HCT116 (cell line): ENCODE results near the gene SKAP1. TPM values are rescaled to one million over a fixed set of nuclear protein-coding genes. Genes with fewer than 3 reads are reported as not detected.
A peak's percentile ranks its signal among the peaks of the same experiment; 100 is the strongest.

ENCODE experiments used
- ATAC-seq: fragments of 200-7000 bp; cut with Tn5 transposase; 2 replicates; pipeline ENCODE4 v1.9.1; 2020; ENCODE audit warnings: mild to moderate bottlenecking, moderate library complexity
- Bru-seq: library from RNA; stranded (reverse); fragments of 400-500 nt; gene quantifications from one replicate; lab custom pipeline; 2021; lab: Mats Ljungman, UMichigan
- BruChase-seq, 2 experiments: library from RNA; stranded (reverse); fragments of 400-500 nt; gene quantifications; one replicate each; lab custom pipeline; 2021; lab: Mats Ljungman, UMichigan
- BruUV-seq: library from RNA; stranded (reverse); fragments of 400-500 nt; replicated peaks from 2 replicates; lab custom pipeline; 2021; lab: Mats Ljungman, UMichigan
- CTCF ChIA-PET: fragments of 300-600 bp; sonication (Branson Sonifier 250); formaldehyde crosslinking; loops from one replicate; lab custom pipeline; 2021; ENCODE audit warnings: antibody characterized with exemption; lab: Charles Lee
- POLR2A ChIA-PET: fragments of 300-600, 350-600 bp; sonication (Branson Sonifier 250); formaldehyde crosslinking; loops from one replicate; lab custom pipeline; 2021; ENCODE audit warnings: antibody characterized with exemption; lab: Charles Lee
- RAD21 ChIA-PET, 2 experiments: fragments of 300-600 bp; sonication (Branson Sonifier 250); formaldehyde crosslinking; loops; one replicate each; lab custom pipeline; 2023; ENCODE audit warnings: low total read pairs in 2 of 2; ENCODE audit not compliant: uncharacterized antibody in 2 of 2, unreplicated experiment in 2 of 2, low non-redundant PET in 1 of 2; lab: Charles Lee
- DNase-seq: peaks from one replicate; pipeline ENCODE4 v3.0.0-alpha.2; 2010; ENCODE audit warnings: low read depth, low spot score
- H2AFZ ChIP-seq: fragments of 200-600 bp; shearing (Covaris generic), sonication (generic); 2 replicates; pipeline ENCODE4 v1.6.1; 2017; ENCODE audit warnings: low read depth, mixed run types, mixed read lengths, antibody characterized with exemption, low read length; ENCODE audit not compliant: poor library complexity, severe bottlenecking
- H3K27ac ChIP-seq: 2 replicates; pipeline ENCODE4 v1.5.1; 2012; ENCODE audit warnings: low read depth, low read length
- H3K27me3 ChIP-seq: fragments of 200-600 bp; sonication (generic); 2 replicates; pipeline ENCODE4 v1.6.1; 2016; ENCODE audit warnings: mixed run types, low read length, mixed read lengths; ENCODE audit not compliant: insufficient read depth
- H3K36me3 ChIP-seq, 2 experiments: fragments of 200-500 bp in 1 of 2; fragments of 200-600 bp in 1 of 2; sonication (Bioruptor generic) in 1 of 2; sonication (generic) in 1 of 2; 2 replicates each; pipeline versions ENCODE4 v1.5.1 to v1.6.1; 2014 to 2016; ENCODE audit warnings: low read length in 2 of 2, inconsistent platforms in 1 of 2, mixed read lengths in 1 of 2, mixed run types in 1 of 2; ENCODE audit not compliant: insufficient read depth in 2 of 2, control insufficient read depth in 1 of 2
- H3K4me1 ChIP-seq, 2 experiments: fragments of 200-600 bp in 1 of 2; sonication (generic) in 1 of 2; 2 replicates each; pipeline versions ENCODE4 v1.5.1 to v1.6.1; 2012 to 2017; ENCODE audit warnings: low read length in 2 of 2, inconsistent platforms in 1 of 2, mild to moderate bottlenecking in 1 of 2, mixed read lengths in 1 of 2, mixed run types in 1 of 2, moderate library complexity in 1 of 2; ENCODE audit not compliant: insufficient read depth in 2 of 2, control insufficient read depth in 1 of 2
- H3K4me2 ChIP-seq: fragments of 200-600 bp; sonication (generic); 2 replicates; pipeline ENCODE4 v1.6.1; 2017; ENCODE audit warnings: mixed run types, low read length, mixed read lengths
- H3K4me3 ChIP-seq, 2 experiments: fragments of 200-600 bp in 1 of 2; sonication (generic) in 1 of 2; replicated peaks in 1 of 2; 2 replicates each; pipeline ENCODE4 v1.5.1; 2011 to 2016; ENCODE audit warnings: low read length in 2 of 2, control low read depth in 1 of 2, low read depth in 1 of 2, mild to moderate bottlenecking in 1 of 2, mixed read lengths in 1 of 2, mixed run types in 1 of 2
- H3K79me2 ChIP-seq: fragments of 200-600 bp; sonication (generic); 2 replicates; pipeline ENCODE4 v1.6.1; 2017; ENCODE audit warnings: mild to moderate bottlenecking, mixed run types, low read length, moderate library complexity, mixed read lengths; ENCODE audit not compliant: insufficient read depth
- H3K9ac ChIP-seq: fragments of 200-600 bp; sonication (generic); 2 replicates; pipeline ENCODE4 v1.6.1; 2016; ENCODE audit warnings: low read length, mixed read lengths
- H3K9me2 ChIP-seq: fragments of 200-600 bp; sonication (generic), shearing (Covaris generic); 2 replicates; pipeline ENCODE4 v1.6.1; 2017; ENCODE audit warnings: mixed run types, mild to moderate bottlenecking, moderate library complexity; ENCODE audit not compliant: insufficient read depth
- H3K9me3 ChIP-seq, 2 experiments: fragments of 200-500 bp in 1 of 2; fragments of 200-600 bp in 1 of 2; sonication (Bioruptor generic) in 1 of 2; sonication (generic) in 1 of 2; 2 replicates each; pipeline ENCODE4 v1.6.1; 2014 to 2017; ENCODE audit warnings: low read length in 2 of 2, mixed read lengths in 2 of 2, inconsistent platforms in 1 of 2, low read depth in 1 of 2, mild to moderate bottlenecking in 1 of 2, mixed run types in 1 of 2, moderate library complexity in 1 of 2; ENCODE audit not compliant: control insufficient read depth in 1 of 2, insufficient read depth in 1 of 2
- H4K20me1 ChIP-seq: fragments of 200-600 bp; sonication (generic), shearing (Covaris generic); 2 replicates; pipeline ENCODE4 v1.6.1; 2017; ENCODE audit warnings: mixed run types, mild to moderate bottlenecking, moderate library complexity; ENCODE audit not compliant: insufficient read depth
- EZH2 ChIP-seq: fragments of 200-600 bp; sonication (generic); IDR thresholded peaks from 2 replicates; pipeline ENCODE4 v1.6.1; 2017; ENCODE audit warnings: antibody characterized with exemption, mixed run types
- POLR2A ChIP-seq: IDR thresholded peaks from 2 replicates; pipeline ENCODE4 v1.7.0; 2011; ENCODE audit warnings: borderline replicate concordance; ENCODE audit not compliant: insufficient read depth, insufficient read length; ENCODE audit errors: extremely low read depth
- POLR2AphosphoS5 ChIP-seq: IDR thresholded peaks from 2 replicates; pipeline ENCODE4 v1.6.1; 2011; ENCODE audit warnings: mild to moderate bottlenecking, low read depth, low read length, moderate library complexity
- SIN3A ChIP-seq: IDR thresholded peaks from 2 replicates; pipeline ENCODE4 v1.6.1; 2012; ENCODE audit warnings: low read depth
- SRF ChIP-seq: IDR thresholded peaks from 2 replicates; pipeline ENCODE4 v1.6.1; 2012; ENCODE audit warnings: low read depth
- YY1 ChIP-seq: IDR thresholded peaks from 2 replicates; pipeline ENCODE4 v1.6.1; 2011; ENCODE audit warnings: low read length, low read depth, moderate library complexity, mild to moderate bottlenecking; ENCODE audit not compliant: insufficient replicate concordance; ENCODE audit errors: extremely low read depth
- intact Hi-C: fragments of 100-400 bp; cut with micrococcal nuclease; formaldehyde crosslinking; loops from 2 replicates; pipeline ENCODE4 v1.10.0; 2022
- long read RNA-seq: library from polyadenylated mRNA; unstranded; transcript quantifications from one replicate; pipeline ENCODE4 v2.0.0, GENCODE V29; 2021; ENCODE audit not compliant: unreplicated experiment
- polyA plus RNA-seq: library from polyadenylated mRNA; unstranded; fragments of >200 nt; gene quantifications from 2 replicates; pipeline ENCODE4 v1.2.1, GENCODE V29; 2012; ENCODE audit warnings: missing spikeins
- total RNA-seq: library from RNA; stranded (reverse); gene quantifications from one replicate; pipeline ENCODE4 v1.2.1, GENCODE V29; 2021; ENCODE audit not compliant: unreplicated experiment
- TF ChIP-seq, protein P1 (sequence below): IDR thresholded peaks from 2 replicates; pipeline ENCODE4 v1.6.1; 2012
- TF ChIP-seq, protein P2 (sequence below): IDR thresholded peaks from 2 replicates; pipeline ENCODE4 v1.6.1; 2012; ENCODE audit warnings: low read depth
- TF ChIP-seq, protein P3 (sequence below): IDR thresholded peaks from 2 replicates; pipeline ENCODE4 v1.6.1; 2011; ENCODE audit warnings: mild to moderate bottlenecking, low read length, moderate library complexity; ENCODE audit not compliant: insufficient replicate concordance; ENCODE audit errors: extremely low read depth

Gene SKAP1
- total RNA-seq (12.4 TPM), Bru-seq, nascent RNA (percentile 65 among the genes with signal in this experiment), BruChase-seq, experiment 1, labeled RNA remaining after a 6-hour chase (percentile 43 among the genes with signal in this experiment), BruChase-seq, experiment 2, labeled RNA remaining after a 2-hour chase (percentile 55 among the genes with signal in this experiment)
- polyA plus RNA-seq: 12.0 and 16.1 TPM in 2 replicates
- long read RNA-seq, partial matches to known transcripts: 4 of 16 reads
- long read RNA-seq, other reads (novel, unspliced or antisense): 7 of 16 reads

DNA sequence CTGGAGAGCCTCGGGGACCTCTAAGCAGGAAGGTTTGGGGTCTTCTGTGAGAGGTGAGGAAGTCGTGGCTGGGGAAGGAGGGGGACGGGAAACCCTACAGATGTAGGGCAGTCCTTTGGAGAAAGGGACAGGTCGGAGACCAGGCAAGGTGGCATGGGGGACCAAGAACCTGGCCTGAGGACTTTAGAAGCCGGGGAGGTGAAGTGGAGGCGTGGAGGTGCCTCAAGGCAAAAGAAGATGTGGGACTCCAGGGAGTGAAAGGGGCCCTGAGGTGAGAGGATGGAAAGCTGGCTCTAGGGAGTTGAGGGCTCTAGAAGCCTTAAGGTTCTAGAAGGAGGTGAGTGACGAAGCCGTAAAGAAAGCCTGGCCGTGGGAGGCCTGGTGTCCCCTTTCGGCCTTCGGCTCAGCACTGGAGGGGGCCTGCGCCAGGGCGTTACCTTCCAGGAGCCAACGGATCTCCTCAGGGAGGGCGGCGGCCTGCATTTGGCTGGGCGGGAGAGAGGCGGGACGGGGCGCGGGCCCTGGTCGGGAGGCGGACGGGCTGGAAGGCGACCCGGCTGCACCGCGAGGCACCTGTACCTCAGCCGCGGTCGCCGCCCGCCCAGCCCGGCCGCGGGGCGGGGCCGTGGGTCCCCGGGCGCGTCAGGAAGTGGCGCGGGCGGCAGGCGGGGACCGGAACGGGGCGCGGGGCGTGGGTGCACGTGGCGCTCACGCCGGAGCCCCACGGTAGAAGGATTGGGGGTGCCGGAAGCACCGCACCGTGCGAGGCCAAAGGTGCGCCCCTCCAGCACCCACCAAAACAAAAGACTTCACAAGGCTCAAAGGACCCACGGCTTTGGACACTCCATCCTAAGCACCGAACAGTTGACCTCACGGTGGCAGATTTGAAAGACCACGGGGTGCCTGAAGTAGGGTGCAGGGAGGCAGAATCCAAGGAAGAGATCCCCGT, at the start of gene SKAP1:
Gene SKAP1, minus strand, starts transcription at position 577 of the 949 bp plus-strand sequence.
- DNase-seq (no peak), ATAC-seq (peak; percentile 77)
- ChIA-PET RAD21 (no interaction called here), CTCF (no interaction called here), POLR2A (no interaction called here)
- H3K4me3 ChIP-seq: peak within 1 kb of the TSS; percentile 29 to 51
- H3K27ac ChIP-seq: no peak within 1 kb of the TSS; the same call in 1 of the 2 replicates
- intact Hi-C loops: no loop called here
- no peaks in the 10 kb centered on the region for H3K9me2 ChIP-seq
- H3K4me1 ChIP-seq: peaks cover 0 to 26% of the 10 kb centered on the region in 2 experiments; a peak in 2 of 4 replicates
- H3K9me3 ChIP-seq: no peaks in the 10 kb centered on the region
- TF ChIP-seq, protein P1, sequence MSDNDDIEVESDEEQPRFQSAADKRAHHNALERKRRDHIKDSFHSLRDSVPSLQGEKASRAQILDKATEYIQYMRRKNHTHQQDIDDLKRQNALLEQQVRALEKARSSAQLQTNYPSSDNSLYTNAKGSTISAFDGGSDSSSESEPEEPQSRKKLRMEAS: peak; percentile 81
- peak; percentile 48 for TF ChIP-seq POLR2AphosphoS5
- TF ChIP-seq SRF: no peak
- no peaks in the 10 kb centered on the region for H3K36me3 ChIP-seq
- no peak within 1 kb of the TSS for H2AFZ ChIP-seq
- no peaks in the 10 kb centered on the region for H3K79me2 ChIP-seq
- H3K9ac ChIP-seq: peak within 1 kb of the TSS; percentile 52
- no peaks in the 10 kb centered on the region for H4K20me1 ChIP-seq
- BruUV-seq: no TSS peak
- H3K4me2 ChIP-seq: peak within 1 kb of the TSS; percentile 68
- H3K27me3 ChIP-seq: no peaks in the 10 kb centered on the region

DNA sequence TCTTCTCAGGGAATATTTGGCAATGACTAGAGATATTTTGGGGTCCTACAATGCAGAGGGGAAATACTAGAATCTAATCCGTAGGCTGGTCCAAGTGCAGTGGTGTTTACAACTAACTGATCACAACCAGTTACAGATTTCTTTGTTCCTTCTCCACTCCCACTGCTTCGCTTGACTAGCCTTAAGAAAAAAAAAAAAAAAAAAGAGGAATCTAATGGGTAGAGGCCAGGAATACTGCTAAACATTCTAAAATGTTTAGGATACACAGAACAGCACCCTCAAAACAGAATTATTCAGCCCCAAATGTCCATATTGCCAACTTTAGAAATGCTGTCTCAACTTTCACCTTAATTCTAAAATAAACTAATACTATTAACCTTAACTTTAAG, 49.0 kb upstream of the SKAP1 start:
- Histone ChIP-seq H3K9me3 (no peaks in the 10 kb centered on the region), H3K4me2 (no peak overlapping the region), H4K20me1 (no peaks in the 10 kb centered on the region), H3K27me3 (no peaks in the 10 kb centered on the region), H3K36me3 (no peaks in the 10 kb centered on the region), H3K4me3 (no peak overlapping the region), H3K79me2 (no peaks in the 10 kb centered on the region), H2AFZ (peak overlapping the region; percentile 80), H3K4me1 (peaks cover 28 to 41% of the 10 kb centered on the region in 2 experiments), H3K9ac (no peak overlapping the region), H3K27ac (no peak overlapping the region), H3K9me2 (no peaks in the 10 kb centered on the region)
- no peak for DNase-seq
- CTCF ChIA-PET: no interaction called here
- RAD21 ChIA-PET: no interaction called here
- POLR2A ChIA-PET: no interaction called here
- intact Hi-C loops: no loop called here
- no TSS peak for BruUV-seq
- ATAC-seq: no peak
- TF ChIP-seq EZH2: no peak
- TF ChIP-seq, protein P2, sequence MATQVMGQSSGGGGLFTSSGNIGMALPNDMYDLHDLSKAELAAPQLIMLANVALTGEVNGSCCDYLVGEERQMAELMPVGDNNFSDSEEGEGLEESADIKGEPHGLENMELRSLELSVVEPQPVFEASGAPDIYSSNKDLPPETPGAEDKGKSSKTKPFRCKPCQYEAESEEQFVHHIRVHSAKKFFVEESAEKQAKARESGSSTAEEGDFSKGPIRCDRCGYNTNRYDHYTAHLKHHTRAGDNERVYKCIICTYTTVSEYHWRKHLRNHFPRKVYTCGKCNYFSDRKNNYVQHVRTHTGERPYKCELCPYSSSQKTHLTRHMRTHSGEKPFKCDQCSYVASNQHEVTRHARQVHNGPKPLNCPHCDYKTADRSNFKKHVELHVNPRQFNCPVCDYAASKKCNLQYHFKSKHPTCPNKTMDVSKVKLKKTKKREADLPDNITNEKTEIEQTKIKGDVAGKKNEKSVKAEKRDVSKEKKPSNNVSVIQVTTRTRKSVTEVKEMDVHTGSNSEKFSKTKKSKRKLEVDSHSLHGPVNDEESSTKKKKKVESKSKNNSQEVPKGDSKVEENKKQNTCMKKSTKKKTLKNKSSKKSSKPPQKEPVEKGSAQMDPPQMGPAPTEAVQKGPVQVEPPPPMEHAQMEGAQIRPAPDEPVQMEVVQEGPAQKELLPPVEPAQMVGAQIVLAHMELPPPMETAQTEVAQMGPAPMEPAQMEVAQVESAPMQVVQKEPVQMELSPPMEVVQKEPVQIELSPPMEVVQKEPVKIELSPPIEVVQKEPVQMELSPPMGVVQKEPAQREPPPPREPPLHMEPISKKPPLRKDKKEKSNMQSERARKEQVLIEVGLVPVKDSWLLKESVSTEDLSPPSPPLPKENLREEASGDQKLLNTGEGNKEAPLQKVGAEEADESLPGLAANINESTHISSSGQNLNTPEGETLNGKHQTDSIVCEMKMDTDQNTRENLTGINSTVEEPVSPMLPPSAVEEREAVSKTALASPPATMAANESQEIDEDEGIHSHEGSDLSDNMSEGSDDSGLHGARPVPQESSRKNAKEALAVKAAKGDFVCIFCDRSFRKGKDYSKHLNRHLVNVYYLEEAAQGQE: no peak
- no peak for TF ChIP-seq YY1
- no peak for TF ChIP-seq SIN3A
- no peak for TF ChIP-seq POLR2A
- TF ChIP-seq POLR2AphosphoS5: no peak
- TF ChIP-seq, protein P3, sequence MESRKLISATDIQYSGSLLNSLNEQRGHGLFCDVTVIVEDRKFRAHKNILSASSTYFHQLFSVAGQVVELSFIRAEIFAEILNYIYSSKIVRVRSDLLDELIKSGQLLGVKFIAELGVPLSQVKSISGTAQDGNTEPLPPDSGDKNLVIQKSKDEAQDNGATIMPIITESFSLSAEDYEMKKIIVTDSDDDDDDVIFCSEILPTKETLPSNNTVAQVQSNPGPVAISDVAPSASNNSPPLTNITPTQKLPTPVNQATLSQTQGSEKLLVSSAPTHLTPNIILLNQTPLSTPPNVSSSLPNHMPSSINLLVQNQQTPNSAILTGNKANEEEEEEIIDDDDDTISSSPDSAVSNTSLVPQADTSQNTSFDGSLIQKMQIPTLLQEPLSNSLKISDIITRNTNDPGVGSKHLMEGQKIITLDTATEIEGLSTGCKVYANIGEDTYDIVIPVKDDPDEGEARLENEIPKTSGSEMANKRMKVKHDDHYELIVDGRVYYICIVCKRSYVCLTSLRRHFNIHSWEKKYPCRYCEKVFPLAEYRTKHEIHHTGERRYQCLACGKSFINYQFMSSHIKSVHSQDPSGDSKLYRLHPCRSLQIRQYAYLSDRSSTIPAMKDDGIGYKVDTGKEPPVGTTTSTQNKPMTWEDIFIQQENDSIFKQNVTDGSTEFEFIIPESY: no peak
